GM19035 (cell line): ENCODE measurements around the gene SLC37A3.
"Not testable (repeated sequence)": the region's sequence is repeated elsewhere in the genome, so short reads cannot be mapped to it uniquely, and the experiment has no call there.

Experiments used
- ATAC-seq: cut with Tn5 transposase; IDR thresholded peaks from one replicate; pipeline ENCODE4 v1.9.1; 2021; ENCODE audit not compliant: unreplicated experiment

Gene SLC37A3, protein sequence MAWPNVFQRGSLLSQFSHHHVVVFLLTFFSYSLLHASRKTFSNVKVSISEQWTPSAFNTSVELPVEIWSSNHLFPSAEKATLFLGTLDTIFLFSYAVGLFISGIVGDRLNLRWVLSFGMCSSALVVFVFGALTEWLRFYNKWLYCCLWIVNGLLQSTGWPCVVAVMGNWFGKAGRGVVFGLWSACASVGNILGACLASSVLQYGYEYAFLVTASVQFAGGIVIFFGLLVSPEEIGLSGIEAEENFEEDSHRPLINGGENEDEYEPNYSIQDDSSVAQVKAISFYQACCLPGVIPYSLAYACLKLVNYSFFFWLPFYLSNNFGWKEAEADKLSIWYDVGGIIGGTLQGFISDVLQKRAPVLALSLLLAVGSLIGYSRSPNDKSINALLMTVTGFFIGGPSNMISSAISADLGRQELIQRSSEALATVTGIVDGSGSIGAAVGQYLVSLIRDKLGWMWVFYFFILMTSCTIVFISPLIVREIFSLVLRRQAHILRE

DNA sequence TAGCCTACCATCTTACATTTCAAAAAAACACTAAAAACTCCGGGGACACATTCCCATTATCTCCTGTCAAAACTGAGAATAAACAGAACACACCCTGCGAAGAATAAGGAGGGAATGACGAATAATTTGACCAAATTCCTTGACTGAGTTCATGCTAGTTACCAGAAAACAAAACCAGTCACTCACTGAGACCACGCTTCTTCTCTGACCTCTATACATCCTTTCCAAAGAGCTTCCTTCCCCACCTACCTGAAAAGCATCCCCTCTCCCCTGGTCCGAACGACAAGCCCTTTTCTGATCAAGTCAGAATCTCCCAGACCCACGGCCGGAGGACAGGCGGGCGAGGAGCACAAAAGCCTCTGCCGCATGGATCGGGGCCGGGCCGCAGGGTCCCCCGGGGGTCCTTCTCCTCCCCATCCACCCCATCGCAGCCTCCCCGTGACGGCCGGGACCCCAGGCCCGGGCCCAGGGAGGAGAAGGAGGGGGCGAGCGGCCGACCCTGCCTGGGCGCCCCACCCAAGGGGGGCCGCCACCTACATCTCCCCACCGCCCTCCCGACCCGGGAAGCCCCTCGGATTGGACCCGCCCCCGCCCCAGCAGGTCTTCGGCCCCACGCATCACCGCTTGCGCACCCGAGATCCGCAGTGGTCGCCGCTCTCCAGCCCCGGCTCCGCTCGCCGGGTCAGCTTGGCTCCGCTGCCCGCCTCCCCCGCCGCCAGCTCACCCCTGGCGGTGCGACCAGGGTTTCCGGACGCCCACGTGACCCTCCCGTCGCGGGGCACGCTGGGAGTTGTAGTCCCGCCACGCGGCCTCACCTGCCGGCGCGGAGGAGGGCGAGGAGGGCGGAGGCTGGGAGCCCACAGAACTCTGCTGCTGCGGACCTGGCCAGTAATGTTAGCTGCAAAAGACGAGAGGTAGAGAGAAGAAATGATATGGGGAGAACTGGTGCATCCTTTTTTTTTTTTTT is at the start of gene SLC37A3:
SLC37A3 (minus strand) TSS at position 747 of the 967 bp plus-strand sequence. CDS start 16,004 bp downstream, outside the sequence.
- ATAC-seq: peak; percentile 98

DNA sequence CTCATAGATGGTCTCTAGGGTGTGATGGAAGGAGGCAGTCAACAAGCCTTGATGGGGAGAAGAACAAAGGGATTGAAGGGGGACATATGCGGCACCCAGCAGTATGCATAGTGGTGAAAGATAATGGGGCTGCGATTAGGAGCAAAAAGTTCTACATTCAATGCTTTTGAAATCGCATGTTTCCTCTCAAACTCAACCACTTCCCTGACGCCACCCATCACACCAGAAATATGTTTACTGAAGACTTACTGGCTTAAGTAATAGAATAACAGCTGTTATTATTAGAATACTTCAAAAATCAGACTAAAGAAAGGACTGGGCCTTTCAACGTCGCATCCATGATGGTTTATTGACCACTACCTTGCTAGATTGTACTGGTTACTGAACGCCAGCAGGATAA is 49.5 kb upstream of the SLC37A3 start:
- ATAC-seq: no peak

DNA sequence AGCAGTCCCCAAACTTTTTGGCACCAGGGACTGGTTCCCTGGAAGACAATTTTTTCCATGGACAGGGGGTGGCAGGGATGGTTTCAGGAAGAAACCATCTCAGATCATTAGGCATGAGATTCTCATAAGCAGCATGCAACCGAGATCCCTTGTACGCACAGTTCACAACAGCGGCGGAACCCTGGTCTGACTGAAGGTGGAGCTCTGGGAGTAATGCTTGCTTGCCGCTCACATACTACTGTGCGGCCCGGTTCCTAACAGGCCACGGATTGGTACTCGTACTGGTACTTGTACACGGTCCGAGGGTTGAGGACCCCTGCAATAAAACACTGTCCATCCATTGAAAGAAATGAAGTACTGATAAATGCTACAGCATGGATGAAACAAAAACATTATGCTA is 48.1 kb upstream of the SLC37A3 start:
- ATAC-seq: no peak

DNA sequence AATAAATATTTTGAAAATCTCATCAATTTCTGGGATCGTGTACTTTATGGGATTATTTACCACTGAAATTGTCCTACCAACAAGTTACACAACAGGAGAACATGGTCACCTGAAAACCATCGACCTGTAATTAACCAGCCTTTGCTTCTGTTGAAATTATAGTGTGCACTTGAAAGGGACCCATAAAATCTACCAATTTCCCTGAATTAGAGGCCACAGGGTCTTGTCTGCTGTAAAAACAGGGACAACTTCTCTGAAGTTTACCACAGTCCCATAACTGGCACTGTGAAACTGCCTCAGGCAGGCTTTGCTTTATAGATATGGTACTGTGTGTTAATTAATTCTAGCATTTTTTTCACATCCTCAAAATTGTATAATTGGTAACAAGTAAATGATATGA is 43.2 kb upstream of the SLC37A3 start:
- no peak for ATAC-seq

DNA sequence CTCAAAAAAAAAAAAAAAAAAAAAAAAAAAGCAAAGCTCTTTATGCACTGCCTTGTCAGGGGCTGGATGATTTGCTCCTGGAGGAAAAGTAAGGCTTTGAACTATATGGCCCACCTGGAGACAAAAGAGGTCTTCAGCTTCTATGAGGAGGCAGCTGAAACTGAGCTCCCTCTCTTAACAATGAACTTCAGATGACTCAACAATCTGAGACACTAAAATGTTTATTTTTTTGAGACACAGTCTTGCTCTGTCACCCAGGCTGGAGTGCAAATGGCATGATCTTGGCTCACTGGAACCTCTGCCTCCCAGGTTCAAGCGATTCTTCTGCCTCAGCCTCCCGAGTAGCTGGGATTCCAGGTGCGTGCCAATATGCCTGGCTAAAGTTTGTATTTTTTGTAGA is 42.3 kb upstream of the SLC37A3 start:
- ATAC-seq: no peak

DNA sequence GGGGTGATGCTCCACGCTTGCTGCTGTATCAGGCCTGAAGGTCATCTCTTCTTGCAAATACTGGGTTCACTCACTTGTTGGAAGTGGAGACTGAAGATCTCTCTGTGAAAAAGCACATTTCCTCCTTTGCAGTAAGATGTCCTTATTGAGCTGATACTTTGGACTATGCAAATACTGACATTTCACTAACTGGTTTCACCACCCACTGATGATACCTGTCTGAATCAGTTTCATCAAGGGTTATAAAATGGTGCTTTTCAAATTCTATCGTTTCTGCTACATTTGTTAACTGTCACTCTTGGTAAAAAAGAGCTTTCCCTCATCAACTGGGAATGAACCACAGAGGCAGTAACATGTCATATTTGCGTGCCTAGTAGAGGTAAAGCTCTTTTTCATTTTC is 41.0 kb upstream of the SLC37A3 start:
- ATAC-seq: no peak

DNA sequence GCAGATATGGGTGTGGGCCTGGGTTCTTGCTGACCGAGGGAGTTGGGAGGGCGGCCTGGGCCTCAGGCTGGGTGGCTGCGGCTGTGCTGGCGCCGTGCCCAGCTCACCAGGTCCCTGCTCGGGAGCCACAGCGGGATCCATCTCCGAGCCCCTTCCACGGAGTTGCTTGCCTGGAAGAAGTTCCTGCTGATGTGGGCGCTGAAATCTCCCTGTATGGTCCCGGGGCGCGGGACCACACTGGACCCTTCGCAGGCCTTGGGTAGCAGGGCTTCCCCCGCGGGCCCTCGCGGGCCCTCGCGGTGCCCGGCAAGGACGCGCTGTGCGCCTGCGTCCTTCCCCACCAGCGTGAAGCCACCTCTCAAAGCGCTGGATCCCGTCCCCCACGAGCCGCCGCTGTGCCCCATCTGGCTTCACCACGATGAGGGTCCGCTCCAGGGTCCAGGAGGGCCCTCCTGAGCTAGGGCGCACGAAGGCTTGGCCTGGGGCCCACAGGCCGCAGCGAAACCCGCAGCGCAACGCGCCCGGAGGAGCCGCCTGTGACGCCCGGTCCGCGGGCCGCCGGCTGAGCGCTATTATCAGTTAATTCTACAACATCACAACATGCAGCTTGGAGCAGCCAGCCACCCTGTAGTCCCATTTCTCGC is 37.0 kb upstream of the SLC37A3 start:
- ATAC-seq: no peak

DNA sequence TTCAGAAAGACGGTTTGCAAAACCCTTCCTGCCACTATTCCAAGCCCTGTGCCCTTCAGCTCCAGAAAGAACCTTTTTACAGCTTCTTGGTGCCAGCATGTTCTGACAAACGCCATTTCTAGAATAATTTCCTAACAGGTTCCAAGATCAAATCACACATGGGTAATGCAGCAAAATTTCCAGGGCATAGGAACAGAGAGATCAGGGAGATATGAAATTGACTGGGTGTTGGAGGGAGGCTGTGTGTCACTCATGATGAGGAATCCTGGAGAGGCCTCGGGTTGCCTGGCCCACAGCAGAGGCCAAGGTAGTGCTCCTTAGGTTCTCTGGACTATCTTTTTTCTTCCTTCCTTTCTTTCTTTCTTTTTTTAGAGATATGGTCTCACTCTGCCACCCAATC is 35.1 kb upstream of the SLC37A3 start:
- ATAC-seq: no peak

DNA sequence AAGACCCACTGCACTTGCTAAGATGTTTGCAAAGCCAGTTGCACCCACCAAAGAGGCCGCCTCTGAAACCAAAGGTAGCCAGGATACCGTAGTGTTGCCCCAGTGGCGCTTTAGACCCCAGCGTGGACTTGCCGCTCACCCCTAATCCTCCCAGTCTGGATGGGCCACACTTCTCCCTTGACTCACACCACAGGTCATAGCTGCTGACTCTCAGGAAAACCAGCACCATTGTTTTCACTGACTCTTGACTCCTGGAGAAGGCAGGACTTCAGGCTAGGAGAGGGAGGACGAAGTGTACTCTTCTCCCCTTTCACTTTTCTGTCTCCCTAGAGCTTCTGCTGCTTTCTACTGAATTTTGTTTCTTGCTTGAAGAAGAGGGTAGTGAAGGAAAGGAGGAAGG is 27.8 kb upstream of the SLC37A3 start:
- ATAC-seq: no peak

DNA sequence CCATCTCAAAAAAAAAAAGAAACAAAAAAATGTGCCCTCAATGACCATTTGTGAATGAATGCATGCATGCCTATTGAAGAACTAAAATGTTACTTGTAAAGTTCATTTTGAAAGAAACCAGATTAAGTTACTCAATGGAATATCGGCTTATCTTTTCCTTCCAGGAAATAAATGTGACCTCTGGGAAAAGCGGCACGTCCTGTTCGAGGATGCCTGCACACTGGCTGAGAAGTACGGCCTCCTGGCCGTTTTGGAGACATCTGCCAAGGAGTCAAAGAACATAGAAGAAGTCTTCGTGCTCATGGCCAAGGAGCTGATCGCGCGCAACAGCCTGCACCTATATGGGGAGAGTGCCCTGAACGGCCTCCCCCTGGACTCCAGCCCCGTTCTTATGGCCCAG is 27.4 kb upstream of the SLC37A3 start:
- ATAC-seq: no peak

DNA sequence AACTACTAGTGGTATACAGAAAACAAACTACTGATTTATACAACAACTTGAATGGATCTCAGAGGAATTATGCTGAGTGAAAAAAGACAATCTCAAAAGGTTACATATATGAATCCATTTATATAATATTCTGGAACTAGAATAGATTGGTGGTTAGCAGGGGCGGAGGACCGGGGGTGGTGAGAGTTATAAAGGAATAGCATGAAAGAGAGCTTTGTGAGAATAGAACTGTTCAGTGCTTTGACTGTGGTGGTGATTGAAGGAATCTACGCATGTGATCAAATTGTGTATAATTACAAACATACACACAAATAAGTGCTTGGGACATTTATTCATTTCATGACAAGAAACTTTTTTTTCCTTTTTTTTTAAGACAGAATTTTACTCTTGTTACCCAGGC is 25.2 kb upstream of the SLC37A3 start:
- ATAC-seq: no peak

DNA sequence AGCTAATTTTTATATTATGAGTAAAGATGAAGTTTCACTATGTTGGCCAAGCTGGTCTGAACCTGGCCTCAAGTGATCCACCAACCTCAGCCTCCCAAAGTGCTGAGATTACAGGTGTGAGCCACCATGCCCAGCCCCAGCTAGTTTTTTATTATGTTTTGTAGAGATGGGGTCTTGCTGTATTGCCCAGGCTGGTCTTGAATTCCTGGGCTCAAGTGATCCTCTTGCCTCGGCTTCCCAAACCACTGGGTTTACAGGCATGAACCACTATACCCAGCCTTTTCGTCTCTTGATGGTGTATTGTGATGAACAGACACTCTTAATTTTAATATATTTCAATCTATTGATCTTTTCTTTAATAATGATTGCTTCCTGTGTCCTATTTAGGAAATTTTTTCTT is 23.2 kb upstream of the SLC37A3 start:
- no peak for ATAC-seq

DNA sequence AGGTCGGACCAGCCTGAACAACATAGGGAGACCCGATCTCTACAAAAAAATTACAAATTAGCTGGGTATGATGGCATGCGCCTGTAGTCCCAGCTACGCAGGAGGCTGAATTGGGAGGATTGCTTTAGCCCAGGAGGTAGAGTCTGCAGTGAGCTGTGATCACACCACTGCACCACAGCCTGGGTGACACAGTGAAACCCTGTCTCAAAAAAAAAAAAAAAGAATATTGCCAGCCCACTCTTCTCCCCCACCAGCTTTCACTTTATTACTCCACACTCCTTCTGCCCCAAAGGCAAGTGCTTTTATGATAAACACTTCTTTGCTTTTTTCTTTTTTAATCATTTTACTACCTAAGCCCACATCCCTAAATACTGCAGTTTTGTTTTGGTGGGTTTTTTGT is 20.3 kb upstream of the SLC37A3 start:
- no peak for ATAC-seq

DNA sequence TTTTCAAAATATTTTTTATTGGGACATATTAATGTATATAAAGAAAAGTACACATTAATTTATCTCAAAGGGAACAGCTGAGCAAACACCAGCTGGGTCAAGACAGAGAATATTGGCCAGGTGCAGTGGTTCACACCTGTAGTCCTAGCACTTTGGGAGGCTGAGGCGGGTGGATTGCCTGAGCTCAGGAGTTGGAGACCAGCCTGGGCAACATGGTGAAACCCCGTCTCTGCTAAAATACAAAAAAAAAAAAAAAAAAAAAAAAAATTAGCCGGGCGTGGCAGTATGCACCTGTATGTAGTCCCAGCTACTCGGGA is 19.8 kb upstream of the SLC37A3 start:
- not testable (repeated sequence) for ATAC-seq

DNA sequence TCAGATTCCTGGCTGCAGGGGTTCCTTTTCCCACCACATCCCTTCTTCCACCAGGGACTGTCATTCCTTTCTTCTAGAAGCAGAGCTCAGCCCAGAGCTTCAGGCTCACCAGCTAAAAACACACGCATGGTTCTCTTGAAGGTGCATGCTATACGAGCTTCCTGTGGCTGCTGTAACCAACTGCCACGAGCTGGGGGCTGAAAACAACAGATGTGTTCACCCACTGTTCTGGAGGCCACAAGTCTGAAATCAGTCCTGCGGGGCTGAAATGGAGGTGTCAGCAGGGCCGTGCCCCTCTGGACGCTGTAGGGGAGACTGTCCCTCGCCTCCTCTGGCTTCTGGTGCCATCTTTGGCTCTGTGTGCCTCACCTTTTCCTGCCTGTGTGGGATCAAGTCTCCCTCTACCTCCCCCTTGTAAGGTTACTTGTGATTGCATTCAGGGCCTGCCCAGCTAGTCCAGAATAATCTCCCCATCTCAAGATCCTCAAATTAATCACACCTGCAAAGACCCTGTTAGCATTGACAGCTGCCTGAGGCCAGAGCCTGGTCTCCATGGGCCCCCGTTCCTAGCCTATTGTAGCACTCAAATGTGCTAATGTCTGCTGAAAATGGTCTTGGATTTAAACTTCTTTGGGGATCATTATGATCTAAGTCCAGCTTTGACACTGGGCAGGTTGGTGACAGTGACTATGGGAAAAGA is 19.3 kb upstream of the SLC37A3 start:
- ATAC-seq: no peak

DNA sequence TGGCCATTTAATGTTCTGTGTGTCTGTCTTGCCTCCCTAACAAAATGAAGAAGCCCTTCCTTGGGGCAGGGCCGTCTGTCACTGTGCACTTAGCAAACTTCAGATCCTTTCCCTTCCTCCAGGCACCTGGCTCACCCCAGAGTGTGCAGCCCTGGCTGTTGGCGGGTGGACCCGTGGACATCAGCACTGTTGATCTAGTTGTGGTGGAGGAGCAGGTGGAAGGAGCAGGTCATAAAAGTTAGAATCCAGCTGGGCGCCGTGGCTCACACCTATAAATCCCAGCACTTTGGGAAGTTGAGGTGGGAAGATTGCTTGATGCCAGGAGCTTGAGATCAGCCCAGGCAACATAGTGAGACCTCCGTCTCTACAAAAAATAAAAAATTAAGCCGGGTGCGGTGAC is 18.2 kb upstream of the SLC37A3 start:
- no peak for ATAC-seq

DNA sequence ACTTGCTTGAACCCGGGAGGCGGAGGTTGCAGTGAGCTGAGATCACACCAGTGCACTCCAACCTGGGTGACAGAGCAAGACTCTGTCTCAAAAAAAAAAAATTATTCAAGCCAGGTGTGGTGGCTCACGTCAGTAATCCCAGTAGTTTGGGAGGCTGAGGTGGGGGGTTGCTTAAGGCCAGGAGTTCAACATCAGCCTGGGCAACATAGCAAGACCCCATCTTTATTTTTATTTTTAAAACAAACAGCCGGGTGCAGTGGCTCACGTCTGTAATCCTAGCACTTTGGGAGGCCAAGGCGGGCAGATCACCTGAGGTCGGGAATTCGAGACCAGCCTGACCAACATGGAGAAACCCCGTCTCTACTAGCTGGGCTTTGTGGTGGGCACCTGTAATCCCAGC is 17.5 kb upstream of the SLC37A3 start:
- ATAC-seq: not testable (repeated sequence)

DNA sequence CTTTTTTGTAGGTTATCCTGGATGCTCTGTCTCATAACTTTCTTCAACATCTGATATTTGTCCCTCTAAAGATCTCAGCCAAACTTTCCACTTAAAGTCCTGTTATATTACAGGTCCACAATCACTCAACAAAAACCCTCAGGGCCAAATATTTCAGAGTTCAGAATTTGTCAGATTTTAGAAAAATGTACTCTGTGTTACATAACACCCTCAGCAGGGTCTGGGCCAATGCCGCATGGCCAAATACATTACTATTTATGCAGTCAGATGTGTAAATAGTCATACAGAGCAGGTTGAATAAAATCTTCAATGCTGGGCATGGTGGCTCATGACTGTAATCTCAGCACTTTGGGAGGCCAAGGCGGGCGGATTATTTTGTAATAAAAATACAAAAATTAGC is 17.0 kb upstream of the SLC37A3 start:
- no peak for ATAC-seq

DNA sequence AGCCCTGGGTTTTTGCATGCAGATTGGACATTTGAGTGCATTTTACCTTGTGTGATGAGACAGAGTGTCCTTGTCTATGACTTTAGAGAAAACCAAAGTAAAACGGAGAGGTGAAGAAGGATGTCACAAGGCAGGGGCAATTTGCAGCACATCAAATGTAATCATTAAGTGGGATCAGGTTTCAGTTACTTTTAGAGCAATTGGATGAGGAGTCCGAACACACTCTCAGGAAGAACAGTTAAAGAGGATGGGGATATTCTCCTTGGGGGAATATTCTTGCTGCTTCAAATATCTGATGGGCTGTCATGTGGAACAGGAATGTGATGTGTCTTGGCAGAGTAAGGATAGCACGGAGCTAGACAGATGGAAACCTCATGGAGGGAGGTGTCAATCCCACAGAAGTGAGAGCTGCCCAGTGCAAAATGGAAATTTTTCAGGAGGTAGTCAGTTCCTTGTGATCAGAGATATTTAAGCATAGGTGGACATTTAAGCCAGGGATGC is 6.3 kb upstream of the SLC37A3 start:
- no peak for ATAC-seq

DNA sequence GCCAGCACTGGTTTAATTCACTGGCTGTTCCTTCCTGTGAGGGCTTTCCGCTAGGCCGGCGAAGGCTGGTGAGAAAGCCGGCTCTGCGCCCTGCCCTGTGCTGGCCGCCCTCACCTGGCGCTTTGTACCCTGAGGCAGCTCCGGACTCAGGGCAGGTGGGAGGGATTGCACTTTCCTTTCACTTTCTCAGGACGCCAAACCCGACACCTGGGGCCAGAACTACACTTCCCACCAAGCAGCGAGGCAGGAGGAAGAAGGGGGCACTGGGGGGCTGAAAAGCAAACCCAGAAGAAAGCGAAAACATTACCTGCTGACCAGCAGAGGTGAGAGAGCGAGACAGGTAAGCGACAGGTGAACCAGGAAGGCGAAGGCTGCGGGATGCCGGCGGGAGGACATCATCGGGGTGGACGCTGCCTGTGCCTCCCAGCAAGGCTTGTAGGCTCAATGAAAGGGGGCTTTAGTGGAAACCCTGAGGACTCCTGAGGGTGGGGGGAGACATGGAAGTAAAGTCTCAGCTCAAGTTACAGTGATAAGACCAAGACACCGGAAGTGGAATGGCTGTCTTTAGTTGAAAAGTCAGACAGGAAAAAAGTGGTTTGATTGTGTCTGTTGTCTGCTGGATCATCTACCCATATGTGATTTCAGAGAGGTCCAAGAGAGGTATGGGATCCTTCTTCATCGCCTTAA is 5.7 kb upstream of the SLC37A3 start, which contains the start of gene RAB19:
RAB19 (plus strand) TSS at position 181 of the 687 bp plus-strand sequence. CDS start 3,589 bp downstream, outside the sequence.
- no peak for ATAC-seq
